HT-29 (cell line): ENCODE results near the gene CHST9. TPM values are rescaled to one million over a fixed set of nuclear protein-coding genes. Genes with fewer than 3 reads are reported as not detected.
"Not testable (repeated sequence)": the region's sequence is repeated elsewhere in the genome, so short reads cannot be mapped to it uniquely, and the experiment has no call there.

Experiments
- DNase-seq: peaks from one replicate; pipeline ENCODE4 v3.0.0-alpha.2; 2015; ENCODE audit warnings: low spot score
- total RNA-seq: library from RNA; depleted of rRNA; stranded (reverse); fragments of >200 nt; shearing (Covaris generic); gene quantifications from 2 replicates; pipeline ENCODE4 v1.2.3, GENCODE V29; 2014

CHST9 gene
- total RNA-seq, 1 experiment from 2014 or later, result not detected

GRCh38 chr18:27094621-27095020 lies 90.5 kb downstream of the CHST9 start:
- DNase-seq, result no peak

- DNase-seq, result not testable (repeated sequence)
Observed at GRCh38 chr18:27093290-27093689, 91.8 kb downstream of the CHST9 start.

DNA sequence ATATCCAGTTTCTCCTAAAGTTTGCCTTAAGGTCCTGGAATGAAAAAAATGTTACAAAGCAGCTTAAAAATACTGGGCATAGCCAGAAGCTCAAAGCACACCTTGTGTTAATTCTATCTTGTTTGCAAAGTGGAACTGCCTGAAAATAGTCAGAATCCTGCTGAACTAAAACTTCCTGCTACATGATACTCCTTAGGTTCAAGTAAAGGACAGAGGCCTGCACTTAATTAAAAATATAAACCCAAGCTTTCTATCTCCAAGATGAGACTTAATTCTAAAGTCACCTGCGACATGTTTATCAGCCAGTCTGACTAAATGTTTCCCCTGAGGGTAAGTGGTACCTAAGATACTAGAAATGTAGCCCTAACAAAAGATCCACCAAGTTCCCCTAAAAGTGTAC lies 103.4 kb downstream of the CHST9 start:
- no peak for DNase-seq

DNA sequence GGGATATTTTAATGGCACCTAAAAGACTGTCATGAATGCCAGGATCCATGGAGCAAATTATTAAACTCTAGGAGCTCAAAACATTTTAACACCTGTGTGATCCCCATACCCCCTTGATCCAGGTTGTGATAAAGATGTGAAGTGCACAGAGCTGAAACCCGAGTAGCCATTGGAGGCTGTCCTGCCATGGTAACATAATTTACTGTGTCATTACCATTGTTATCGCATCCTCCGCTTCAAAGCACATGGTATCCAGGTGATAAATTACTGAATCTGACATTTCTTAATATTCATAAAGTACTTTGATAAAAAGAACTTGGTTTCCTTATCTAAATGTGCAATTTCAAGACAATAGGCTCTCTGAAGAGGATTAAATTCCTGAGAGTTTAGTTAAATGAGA lies 109.3 kb downstream of the CHST9 start:
- no peak for DNase-seq

GRCh38 chr18:27073404-27073830 lies 111.7 kb downstream of the CHST9 start:
- no peak for DNase-seq

- DNase-seq, result no peak
Observed at GRCh38 chr18:27064673-27065072, 120.4 kb downstream of the CHST9 start.

- DNase-seq, result no peak
Observed at GRCh38 chr18:27062802-27063201, 122.3 kb downstream of the CHST9 start.

- DNase-seq, result no peak
Observed at GRCh38 chr18:27061488-27062095, 123.5 kb downstream of the CHST9 start.

DNA sequence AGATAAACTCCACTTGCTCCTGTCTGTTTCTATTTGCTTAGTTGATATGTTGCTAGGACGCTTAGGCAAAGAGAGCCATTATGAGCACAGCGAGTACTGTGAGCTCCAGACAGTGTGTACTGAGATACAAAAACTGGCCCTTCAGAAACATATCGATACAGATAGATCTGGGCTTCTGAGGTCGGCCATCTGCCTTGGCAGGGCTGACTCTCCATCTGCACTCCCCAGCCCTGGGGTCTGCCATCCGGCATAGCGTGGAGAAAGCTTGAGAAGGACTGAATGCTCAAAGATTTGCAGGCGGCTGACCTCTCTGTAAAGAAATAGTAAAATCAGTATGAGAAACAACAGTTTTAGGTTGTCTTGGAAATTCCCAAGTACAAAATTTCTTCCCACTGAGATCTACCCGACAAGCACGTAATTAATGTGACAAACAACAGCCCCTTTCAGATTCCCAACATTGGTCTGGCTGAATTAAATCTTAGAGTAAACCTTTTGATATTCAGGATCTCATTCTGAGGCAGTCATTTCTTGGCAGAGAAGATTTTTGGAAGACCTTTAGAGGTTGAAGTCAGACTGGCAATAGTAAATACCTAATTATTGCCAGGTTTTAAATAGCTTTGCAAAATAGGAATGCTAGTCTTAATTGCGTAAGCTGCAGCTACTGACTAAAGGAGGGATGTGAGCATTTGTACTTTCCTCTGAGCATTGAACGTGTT lies 127.4 kb downstream of the CHST9 start:
- no peak for DNase-seq

- no peak for DNase-seq
Observed at GRCh38 chr18:27054926-27055325, 130.2 kb downstream of the CHST9 start.

DNA sequence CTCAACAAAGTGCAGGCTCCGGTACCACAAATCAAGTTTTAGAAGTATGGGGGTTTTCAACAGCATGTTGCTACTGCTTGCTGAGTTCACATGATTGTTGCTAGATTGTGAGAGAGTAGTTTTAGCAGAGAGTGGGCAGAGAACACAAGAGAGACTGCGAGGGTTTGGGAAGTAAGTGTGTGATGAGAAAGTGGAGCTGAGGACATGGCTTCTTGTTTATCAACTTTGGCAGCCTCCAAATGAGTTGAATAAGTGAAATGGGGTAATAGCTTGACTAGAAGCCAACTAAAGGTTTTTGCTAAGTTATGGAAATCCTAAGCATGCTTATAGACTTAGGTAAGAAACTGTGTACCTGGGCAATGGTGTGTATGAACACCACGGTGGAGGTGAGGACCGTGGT lies 135.1 kb downstream of the CHST9 start:
- no peak for DNase-seq

GRCh38 chr18:27045342-27045741 lies 139.8 kb downstream of the CHST9 start:
- DNase-seq, result no peak

DNA sequence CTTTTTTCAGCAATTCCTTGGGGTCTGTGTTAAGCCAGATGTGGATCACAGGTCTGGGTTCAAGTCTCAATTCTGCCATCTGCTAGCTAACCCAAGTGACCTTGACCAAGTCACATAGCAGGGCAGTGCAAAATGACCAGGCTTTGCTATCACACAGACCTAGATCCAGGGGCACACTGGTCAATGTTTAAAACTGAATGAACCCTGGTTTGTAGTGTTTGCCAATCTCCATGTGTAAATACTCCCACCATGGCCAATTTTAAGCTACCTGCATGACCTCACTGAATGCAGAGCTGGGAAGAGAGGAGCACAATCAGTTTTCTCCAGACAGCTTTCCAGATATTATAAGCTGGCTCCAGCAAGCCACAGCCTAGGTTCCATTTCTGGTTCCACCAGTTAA lies 142.9 kb downstream of the CHST9 start:
- no peak for DNase-seq

- no peak for DNase-seq
Observed at GRCh38 chr18:27040796-27041195, 144.3 kb downstream of the CHST9 start.

GRCh38 chr18:27033722-27034121 lies 151.4 kb downstream of the CHST9 start:
- no peak for DNase-seq

DNA sequence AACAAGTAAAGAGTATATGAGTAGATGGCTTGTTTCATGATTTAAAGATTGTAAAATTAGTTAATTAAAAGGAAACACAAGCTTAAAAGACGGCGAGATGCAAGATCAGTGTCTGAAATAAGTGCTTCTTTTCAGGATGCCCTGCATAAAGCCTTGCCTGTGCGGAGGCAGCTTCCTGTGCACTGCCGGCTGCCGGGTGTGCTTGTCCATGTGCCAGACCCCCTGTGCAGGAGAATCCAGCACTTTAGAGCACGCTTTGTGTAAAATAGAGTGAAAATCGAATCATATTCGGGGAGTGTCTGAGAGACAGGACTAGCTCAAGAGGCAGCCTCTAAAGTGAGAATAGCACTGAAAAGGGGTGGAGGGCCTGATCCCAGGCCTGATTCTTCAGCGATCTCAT lies 154.7 kb downstream of the CHST9 start:
- no peak for DNase-seq

GRCh38 chr18:27022477-27022876 lies 162.6 kb downstream of the CHST9 start:
- no peak for DNase-seq

- peak; percentile 3 for DNase-seq
Observed at GRCh38 chr18:27017901-27018500, 167.1 kb downstream of the CHST9 start.

- no peak for DNase-seq
Observed at GRCh38 chr18:27014841-27015240, 170.3 kb downstream of the CHST9 start.

GRCh38 chr18:27010784-27011183 lies 174.3 kb downstream of the CHST9 start:
- no peak for DNase-seq

DNA sequence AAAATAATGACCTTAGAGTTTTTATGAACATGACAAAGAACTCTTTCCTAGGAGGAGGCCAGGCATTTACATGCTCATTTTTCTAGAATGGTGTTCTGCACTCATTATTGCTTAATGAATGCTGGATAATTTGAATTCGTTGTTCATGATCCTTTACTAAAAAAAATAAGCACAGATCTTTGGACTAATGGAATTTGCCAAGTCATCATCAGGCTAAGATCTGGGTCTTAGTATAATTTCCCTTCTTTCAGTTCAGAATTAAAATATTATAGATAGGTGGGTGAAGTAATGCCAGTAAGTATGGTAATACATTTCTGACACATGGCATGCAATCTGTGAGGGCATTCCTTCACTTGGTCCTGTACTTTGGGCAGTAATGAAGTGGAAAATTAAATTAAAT lies 175.8 kb downstream of the CHST9 start:
- no peak for DNase-seq

- DNase-seq, result no peak
Observed at GRCh38 chr18:27008575-27008974, 176.5 kb downstream of the CHST9 start.

GRCh38 chr18:27007880-27008279 lies 177.2 kb downstream of the CHST9 start:
- no peak for DNase-seq
